Measurements from ENCODE around the gene EPN1. TPM values are rescaled to one million over a fixed set of nuclear protein-coding genes. Genes with fewer than 3 reads are reported as not detected.
"Not testable (repeated sequence)": the region's sequence is repeated elsewhere in the genome, so short reads cannot be mapped to it uniquely, and the experiment has no call there.

Gene EPN1
- total RNA-seq, 2 donors from 2014 or later: 179 to 187 TPM

DNA sequence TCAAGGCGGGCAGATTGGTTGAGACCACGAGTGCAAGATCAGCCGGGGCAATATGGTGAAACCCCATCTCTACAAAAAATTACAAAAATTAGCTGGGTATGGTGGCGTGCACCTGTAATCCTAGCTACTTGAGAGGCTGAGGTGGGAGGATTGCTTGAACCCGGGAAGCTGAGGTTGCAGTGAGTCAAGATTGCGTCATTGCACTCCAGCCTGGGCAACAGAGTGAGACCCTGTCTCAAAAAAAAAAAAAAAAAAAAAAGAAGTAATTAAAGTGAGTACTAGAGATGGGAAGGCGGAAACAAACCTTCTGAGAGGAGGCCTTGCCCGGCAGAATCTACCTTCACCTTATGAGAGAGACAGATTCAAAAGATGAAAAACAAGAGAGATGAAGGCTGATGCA, 48.5 kb downstream of the EPN1 start:
- H3K4me1 ChIP-seq: no peaks in the 10 kb centered on the region
- peaks cover 0 to 23% of the 10 kb centered on the region in 2 donors for H3K9me3 ChIP-seq
- H3K36me3 ChIP-seq: no peaks in the 10 kb centered on the region
- no peaks in the 10 kb centered on the region for H3K27me3 ChIP-seq
- no peak for DNase-seq (ENCODE audit: low spot score)
- no peak overlapping the region for H3K4me3 ChIP-seq
- H3K27ac ChIP-seq: no peak overlapping the region
- TF ChIP-seq, protein P1, sequence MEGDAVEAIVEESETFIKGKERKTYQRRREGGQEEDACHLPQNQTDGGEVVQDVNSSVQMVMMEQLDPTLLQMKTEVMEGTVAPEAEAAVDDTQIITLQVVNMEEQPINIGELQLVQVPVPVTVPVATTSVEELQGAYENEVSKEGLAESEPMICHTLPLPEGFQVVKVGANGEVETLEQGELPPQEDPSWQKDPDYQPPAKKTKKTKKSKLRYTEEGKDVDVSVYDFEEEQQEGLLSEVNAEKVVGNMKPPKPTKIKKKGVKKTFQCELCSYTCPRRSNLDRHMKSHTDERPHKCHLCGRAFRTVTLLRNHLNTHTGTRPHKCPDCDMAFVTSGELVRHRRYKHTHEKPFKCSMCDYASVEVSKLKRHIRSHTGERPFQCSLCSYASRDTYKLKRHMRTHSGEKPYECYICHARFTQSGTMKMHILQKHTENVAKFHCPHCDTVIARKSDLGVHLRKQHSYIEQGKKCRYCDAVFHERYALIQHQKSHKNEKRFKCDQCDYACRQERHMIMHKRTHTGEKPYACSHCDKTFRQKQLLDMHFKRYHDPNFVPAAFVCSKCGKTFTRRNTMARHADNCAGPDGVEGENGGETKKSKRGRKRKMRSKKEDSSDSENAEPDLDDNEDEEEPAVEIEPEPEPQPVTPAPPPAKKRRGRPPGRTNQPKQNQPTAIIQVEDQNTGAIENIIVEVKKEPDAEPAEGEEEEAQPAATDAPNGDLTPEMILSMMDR (IDR thresholded peaks at IDR 0.05): no peak

DNA sequence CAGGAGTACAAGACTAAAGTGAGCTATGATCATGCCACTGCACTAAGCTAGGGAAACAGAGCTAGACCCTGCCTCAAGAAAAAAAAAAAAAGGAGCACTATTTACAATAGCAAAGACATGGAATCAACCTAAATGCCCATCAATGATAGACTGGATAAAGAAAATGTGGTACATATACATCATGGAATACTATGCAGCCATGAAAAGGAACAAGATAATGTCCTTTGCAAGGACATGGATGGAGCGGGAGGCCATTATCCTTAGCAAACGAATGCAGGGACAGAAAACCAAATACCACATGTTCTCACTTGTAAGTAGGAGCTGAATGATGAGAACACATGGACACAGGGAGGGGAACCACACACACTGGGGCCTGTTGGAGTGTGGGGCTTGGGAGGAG, 55.4 kb downstream of the EPN1 start:
- not testable (repeated sequence) for H3K27me3 ChIP-seq; H3K4me3 ChIP-seq; H3K9me3 ChIP-seq; H3K27ac ChIP-seq; H3K4me1 ChIP-seq; DNase-seq (ENCODE audit: low spot score); H3K36me3 ChIP-seq

DNA sequence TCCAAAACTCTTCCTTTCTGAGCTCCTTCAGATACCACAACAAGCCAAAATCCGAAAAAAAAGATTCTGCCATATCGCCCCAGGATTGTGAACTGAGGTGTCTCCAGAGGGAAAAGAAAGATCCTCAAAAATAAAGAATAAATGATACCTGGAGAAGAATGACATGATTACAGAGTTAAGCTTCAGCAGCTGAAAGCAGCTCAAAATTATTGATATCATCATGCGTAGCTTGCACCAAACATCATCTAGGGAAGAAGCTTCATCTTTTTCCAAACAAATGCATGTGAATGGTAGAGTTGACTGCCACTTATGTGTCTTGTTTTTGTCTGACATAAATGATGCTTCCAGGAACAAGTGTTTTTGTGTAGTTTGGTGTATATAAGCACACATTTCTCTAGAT, 63.3 kb downstream of the EPN1 start, which contains the start of gene NLRP9:
Gene NLRP9, minus strand, starts transcription at position 101 of the 400 bp plus-strand sequence. Its CDS starts 28 bp downstream, at position 73.
- no peak for DNase-seq (ENCODE audit: low spot score)
- TF ChIP-seq, protein P1 (IDR thresholded peaks at IDR 0.05): no peak
- Histone ChIP-seq H3K27me3 (no peaks in the 10 kb centered on the region), H3K4me1 (no peaks in the 10 kb centered on the region), H3K36me3 (no peaks in the 10 kb centered on the region), H3K9me3 (no peaks in the 10 kb centered on the region), H3K27ac (no peak within 1 kb of the TSS), H3K4me3 (no peak within 1 kb of the TSS)

DNA sequence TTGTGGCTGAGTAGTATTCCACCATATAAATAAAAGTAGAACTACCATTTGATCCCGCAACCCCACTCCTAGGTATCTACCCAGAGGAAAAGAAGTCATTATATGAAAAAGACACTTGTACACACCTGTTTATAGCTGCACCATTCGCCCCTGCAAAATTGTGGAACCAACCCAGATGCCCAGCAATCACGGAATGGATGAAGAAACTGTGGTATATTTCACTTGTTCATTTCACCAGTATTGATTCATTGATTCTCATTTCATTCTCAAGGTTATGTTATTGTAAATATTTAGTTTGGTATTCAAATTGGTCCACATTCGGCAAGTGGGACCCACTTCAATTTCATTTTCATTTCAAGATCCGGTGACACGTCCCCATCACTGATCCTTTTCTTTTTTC, 75.7 kb downstream of the EPN1 start:
- Histone ChIP-seq H3K4me3 (no peak overlapping the region), H3K9me3 (no peaks in the 10 kb centered on the region), H3K4me1 (no peaks in the 10 kb centered on the region), H3K27me3 (no peaks in the 10 kb centered on the region), H3K27ac (no peak overlapping the region), H3K36me3 (no peaks in the 10 kb centered on the region)
- no peak for DNase-seq (ENCODE audit: low spot score)
- TF ChIP-seq, protein P1 (IDR thresholded peaks at IDR 0.05): no peak

DNA sequence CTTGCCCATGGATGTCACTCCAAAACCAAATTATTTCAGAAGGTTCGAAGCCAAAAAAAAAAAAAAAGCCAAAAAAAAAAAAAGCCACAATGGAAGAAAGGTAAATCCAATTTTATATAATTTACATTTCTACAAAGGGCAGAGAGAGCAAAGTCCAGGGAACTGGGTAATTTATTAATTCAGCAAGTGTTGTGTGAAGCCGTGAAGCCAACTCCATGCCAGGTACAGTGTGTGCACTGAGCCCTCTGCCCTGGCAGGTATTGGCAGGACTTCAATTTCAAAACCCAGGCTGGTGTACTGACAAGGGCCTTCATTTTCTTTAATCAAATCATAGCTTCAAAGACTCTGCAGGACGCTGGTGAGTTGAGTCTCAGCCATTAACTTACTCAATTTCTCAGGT, 78.4 kb downstream of the EPN1 start:
- H3K4me3 ChIP-seq: no peak overlapping the region
- H3K9me3 ChIP-seq: no peaks in the 10 kb centered on the region
- no peaks in the 10 kb centered on the region for H3K4me1 ChIP-seq
- H3K36me3 ChIP-seq: no peaks in the 10 kb centered on the region
- DNase-seq (ENCODE audit: low spot score): no peak
- no peak overlapping the region for H3K27ac ChIP-seq
- TF ChIP-seq, protein P1 (IDR thresholded peaks at IDR 0.05): no peak
- H3K27me3 ChIP-seq: no peaks in the 10 kb centered on the region

DNA sequence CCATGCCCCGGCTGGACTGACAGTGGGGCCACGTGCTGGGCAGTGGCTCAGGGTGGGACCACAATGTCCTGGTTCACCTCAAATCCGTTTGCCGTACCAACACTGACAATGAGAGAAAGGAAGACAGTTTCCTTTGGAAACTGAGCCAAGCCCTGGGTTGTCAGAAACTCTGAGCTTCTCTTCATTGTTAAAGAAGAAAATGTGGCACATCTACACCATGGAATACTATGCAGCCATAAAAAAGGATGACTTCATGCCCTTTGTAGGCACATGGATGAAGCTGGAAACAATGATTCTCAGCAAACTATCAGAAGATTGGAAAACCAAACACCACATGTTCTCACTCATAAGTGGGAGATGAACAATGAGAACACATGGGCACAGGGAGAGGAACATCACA, 81.8 kb downstream of the EPN1 start:
- not testable (repeated sequence) for H3K27ac ChIP-seq; H3K36me3 ChIP-seq; H3K27me3 ChIP-seq; H3K4me1 ChIP-seq; H3K9me3 ChIP-seq; H3K4me3 ChIP-seq; DNase-seq (ENCODE audit: low spot score)

DNA sequence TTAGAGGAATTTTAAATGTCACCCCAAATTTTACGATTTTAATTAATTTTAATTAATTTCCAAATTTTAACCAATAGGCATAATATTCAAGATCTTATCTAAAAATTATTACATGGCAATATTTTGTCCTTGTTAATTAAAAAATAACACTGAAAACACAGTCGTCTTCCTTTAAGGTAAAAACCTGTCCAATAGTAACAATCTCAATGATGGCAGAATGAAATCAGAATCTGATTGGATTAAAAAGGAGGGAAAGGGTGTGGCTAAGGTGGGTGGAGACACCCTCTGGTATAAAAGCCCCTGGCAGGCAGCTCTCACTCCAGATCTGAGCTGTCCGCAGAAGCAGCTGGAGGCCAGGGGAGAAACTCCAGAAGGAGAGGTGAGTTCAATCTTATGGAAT, 83.8 kb downstream of the EPN1 start, which contains the start of gene RFPL4A:
Gene RFPL4A, plus strand, starts transcription at position 301 of the 400 bp plus-strand sequence. CDS start 2,704 bp downstream, outside the sequence.
- H3K4me1 ChIP-seq; DNase-seq (ENCODE audit: low spot score); H3K27ac ChIP-seq; H3K36me3 ChIP-seq; H3K4me3 ChIP-seq; H3K9me3 ChIP-seq; H3K27me3 ChIP-seq: not testable (repeated sequence)

Other genes with a start within 250 kb of the EPN1 start
- not detected for gene SHISA7, start 231.9 kb upstream of the EPN1 start, total RNA-seq
- 10 to 100 TPM; 87.0 to 92.2 TPM for gene ISOC2, start 213.6 kb upstream of the EPN1 start, total RNA-seq
- gene C19orf85, start 210.5 kb upstream of the EPN1 start, total RNA-seq: not detected
- 10 to 100 TPM in 1 of 2 donors, 1 to 10 TPM in 1; 5.6 to 13.2 TPM for gene ZNF628, start 198.6 kb upstream of the EPN1 start, total RNA-seq
- 1 to 10 TPM; 2.3 to 7.0 TPM for gene NAT14, start 190.0 kb upstream of the EPN1 start, total RNA-seq
- 1 to 10 TPM; 3.3 to 6.7 TPM for gene SSC5D, start 186.8 kb upstream of the EPN1 start, total RNA-seq
- 100 to 1,000 TPM; 111 to 172 TPM for gene SBK2, start 138.1 kb upstream of the EPN1 start, total RNA-seq
- 100 to 1,000 TPM in 1 of 2 donors, 10 to 100 TPM in 1; 97.5 to 103 TPM for gene SBK3, start 129.7 kb upstream of the EPN1 start, total RNA-seq
- gene ZNF579, start 94.4 kb upstream of the EPN1 start, total RNA-seq: 1 to 10 TPM; 6.2 to 6.4 TPM
- gene FIZ1, start 75.7 kb upstream of the EPN1 start, total RNA-seq: 10 to 100 TPM in 1 of 2 donors, 1 to 10 TPM in 1; 9.2 to 12.2 TPM
- 10 to 100 TPM; 17.7 to 25.8 TPM for gene ZNF524, start 74.9 kb upstream of the EPN1 start, total RNA-seq
- gene ZNF865, start 69.6 kb upstream of the EPN1 start, total RNA-seq: 10 to 100 TPM; 11.2 to 11.4 TPM
- gene ZNF784, start 50.7 kb upstream of the EPN1 start, total RNA-seq: 10 to 100 TPM in 1 of 2 donors, 1 to 10 TPM in 1; 7.8 to 10.6 TPM
- 10 to 100 TPM; 15.3 to 26.2 TPM for gene ZNF580, start 34.2 kb upstream of the EPN1 start, total RNA-seq
- gene ZNF581, start 31.6 kb upstream of the EPN1 start, total RNA-seq: 1 to 10 TPM; 7.5 to 8.6 TPM
- gene CCDC106, start 27.0 kb upstream of the EPN1 start, total RNA-seq: 10 to 100 TPM; 19.1 to 30.0 TPM
- 10 to 100 TPM; 39.0 to 61.0 TPM for gene U2AF2, start 20.2 kb upstream of the EPN1 start, total RNA-seq
- not detected for gene NLRP9, start 63.2 kb downstream of the EPN1 start, total RNA-seq
- gene RFPL4A, start 83.9 kb downstream of the EPN1 start, total RNA-seq: not detected
- not detected for gene RFPL4AL1, start 93.9 kb downstream of the EPN1 start, total RNA-seq
- not detected for gene NLRP11, start 156.8 kb downstream of the EPN1 start, total RNA-seq
- gene NLRP4, start 161.3 kb downstream of the EPN1 start, total RNA-seq: not detected